IMR-90 (cell line): ENCODE data around the gene C22orf39. TPM values are rescaled to one million over a fixed set of nuclear protein-coding genes. Genes with fewer than 3 reads are reported as not detected.

Source experiments
- ATAC-seq: fragments of 200-7000 bp; cut with Tn5 transposase; 2 replicates; pipeline ENCODE4 v1.9.1; 2020; ENCODE audit warnings: low read depth, mild to moderate bottlenecking, moderate library complexity
- BruUV-seq: library from RNA; stranded (reverse); fragments of 400-500 nt; replicated peaks from 2 replicates; lab custom pipeline; 2021; lab: Mats Ljungman, UMichigan
- CTCF ChIA-PET: fragments of 300-600 bp; formaldehyde crosslinking; extraction: SDS; loops from one replicate; lab custom pipeline; 2021; ENCODE audit warnings: antibody characterized with exemption; lab: Yijun Ruan, JAX
- POLR2A ChIA-PET: fragments of 300-600 bp; sonication (Branson Sonifier 250); formaldehyde crosslinking; loops from one replicate; lab custom pipeline; 2022; ENCODE audit warnings: antibody characterized with exemption; ENCODE audit not compliant: unreplicated experiment; lab: Charles Lee
- DNase-seq: peaks from one replicate; pipeline ENCODE4 v3.0.0; 2013
- H2AFZ ChIP-seq: replicated peaks from 2 replicates; pipeline ENCODE3; 2013; ENCODE audit warnings: low read length, mild to moderate bottlenecking; ENCODE audit not compliant: poor library complexity
- H2AK5ac ChIP-seq: 2 replicates; pipeline ENCODE4 v1.6.1; 2013; ENCODE audit warnings: low read depth, low read length, inconsistent platforms
- H2AK9ac ChIP-seq: replicated peaks from 2 replicates; pipeline ENCODE3; 2013; ENCODE audit warnings: mild to moderate bottlenecking, low read depth, low read length, moderate library complexity; ENCODE audit not compliant: poor library complexity
- H2BK120ac ChIP-seq: 2 replicates; pipeline ENCODE4 v1.6.1; 2013; ENCODE audit warnings: low read depth, low read length, inconsistent platforms
- H2BK15ac ChIP-seq: 3 replicates; pipeline ENCODE4 v1.6.1; 2013; ENCODE audit warnings: low read depth, low read length, inconsistent platforms
- H2BK20ac ChIP-seq: 2 replicates; pipeline ENCODE4 v1.6.1; 2013; ENCODE audit warnings: low read depth, mild to moderate bottlenecking, inconsistent platforms, low read length, moderate library complexity
- H2BK5ac ChIP-seq: 2 replicates; pipeline ENCODE4 v1.6.1; 2013; ENCODE audit warnings: mild to moderate bottlenecking, low read depth, low read length, inconsistent platforms; ENCODE audit not compliant: poor library complexity, severe bottlenecking
- H3K14ac ChIP-seq: replicated peaks from 2 replicates; pipeline ENCODE4 v1.6.1; 2013; ENCODE audit warnings: low read depth, low read length, inconsistent platforms
- H3K18ac ChIP-seq: 2 replicates; pipeline ENCODE4 v1.6.1; 2013; ENCODE audit warnings: low read depth, low read length, control low read depth
- H3K23ac ChIP-seq: 2 replicates; pipeline ENCODE4 v1.6.1; 2013; ENCODE audit warnings: low read depth, low read length, inconsistent platforms
- H3K27ac ChIP-seq: 2 replicates; pipeline ENCODE4 v1.5.1; 2013; ENCODE audit warnings: mild to moderate bottlenecking, control low read depth, low read length; ENCODE audit not compliant: insufficient read depth
- H3K27me3 ChIP-seq: 2 replicates; pipeline ENCODE4 v1.6.1; 2013; ENCODE audit warnings: low read length; ENCODE audit not compliant: control insufficient read depth, insufficient read depth
- H3K36me3 ChIP-seq: 2 replicates; pipeline ENCODE4 v1.6.1; 2013; ENCODE audit warnings: low read length, mixed read lengths; ENCODE audit not compliant: control insufficient read depth, insufficient read depth
- H3K4ac ChIP-seq: 2 replicates; pipeline ENCODE4 v1.6.1; 2013; ENCODE audit warnings: low read depth, low read length, inconsistent platforms
- H3K4me1 ChIP-seq: 2 replicates; pipeline ENCODE4 v1.6.1; 2013; ENCODE audit warnings: low read length, mixed read lengths; ENCODE audit not compliant: control insufficient read depth, insufficient read depth
- H3K4me2 ChIP-seq: 2 replicates; pipeline ENCODE4 v1.6.1; 2013; ENCODE audit warnings: low read depth, mild to moderate bottlenecking, control low read depth, low read length, moderate library complexity
- H3K4me3 ChIP-seq: 2 replicates; pipeline ENCODE4 v1.5.1; 2013; ENCODE audit warnings: low read depth, mild to moderate bottlenecking, control low read depth, low read length, moderate library complexity; ENCODE audit not compliant: insufficient read depth
- H3K56ac ChIP-seq: 2 replicates; pipeline ENCODE4 v1.6.1; 2013; ENCODE audit warnings: low read length, inconsistent platforms; ENCODE audit not compliant: insufficient read depth; ENCODE audit errors: extremely low read depth
- H3K79me1 ChIP-seq, 2 experiments: 2 replicates each; pipeline ENCODE4 v1.6.1; 2013; ENCODE audit warnings: low read length in 2 of 2, inconsistent platforms in 1 of 2, low read depth in 1 of 2
- H3K9ac ChIP-seq: 2 replicates; pipeline ENCODE4 v1.6.1; 2013; ENCODE audit warnings: low read depth, low read length, control low read depth
- H3K9me1 ChIP-seq: 2 replicates; pipeline ENCODE4 v1.6.1; 2013; ENCODE audit warnings: low read length, inconsistent platforms; ENCODE audit not compliant: insufficient read depth
- H3K9me3 ChIP-seq: 2 replicates; pipeline ENCODE4 v1.6.1; 2013; ENCODE audit warnings: low read length; ENCODE audit not compliant: control insufficient read depth, insufficient read depth
- H4K20me1 ChIP-seq: 2 replicates; pipeline ENCODE4 v1.6.1; 2013; ENCODE audit warnings: low read length, inconsistent platforms; ENCODE audit not compliant: insufficient read depth
- H4K5ac ChIP-seq: 2 replicates; pipeline ENCODE4 v1.6.1; 2013; ENCODE audit warnings: mild to moderate bottlenecking, low read depth, low read length, control low read depth
- H4K8ac ChIP-seq, 2 experiments: 2 replicates each; pipeline ENCODE4 v1.6.1; 2013; ENCODE audit warnings: low read depth in 2 of 2, low read length in 2 of 2, control low read depth in 1 of 2, inconsistent platforms in 1 of 2
- H4K91ac ChIP-seq: 2 replicates; pipeline ENCODE4 v1.6.1; 2013; ENCODE audit warnings: low read depth, low read length, inconsistent platforms; ENCODE audit not compliant: insufficient read depth
- BHLHE40 ChIP-seq: fragments of 150-350 bp; IDR thresholded peaks from 2 replicates; pipeline ENCODE4 v1.6.1; 2016; ENCODE audit warnings: mild to moderate bottlenecking, low read depth, low read length
- CEBPB ChIP-seq: IDR thresholded peaks from 2 replicates; pipeline ENCODE4 v1.6.1; 2012; ENCODE audit warnings: low read depth, low read length, improper control_type of control experiment
- CHD1 ChIP-seq: IDR thresholded peaks from 2 replicates; pipeline ENCODE4 v1.6.1; 2012; ENCODE audit warnings: low read depth, low read length, improper control_type of control experiment
- CTCF ChIP-seq: conservative IDR thresholded peaks from 2 replicates; pipeline ENCODE4 v1.5.1; 2012; ENCODE audit warnings: mild to moderate bottlenecking, low read depth, low read length, improper control_type of control experiment
- ELK1 ChIP-seq: fragments of 150-350 bp; IDR thresholded peaks from 2 replicates; pipeline ENCODE4 v1.6.1; 2016; ENCODE audit warnings: low read depth, mild to moderate bottlenecking, low read length, moderate library complexity, borderline replicate concordance
- FOS ChIP-seq: fragments of 150-350 bp; IDR thresholded peaks from 2 replicates; pipeline ENCODE4 v1.6.1; 2016; ENCODE audit warnings: low read depth, low read length
- MAFK ChIP-seq: IDR thresholded peaks from 2 replicates; pipeline ENCODE4 v1.6.1; 2012; ENCODE audit warnings: low read depth, low read length, improper control_type of control experiment
- MAZ ChIP-seq: IDR thresholded peaks from 2 replicates; pipeline ENCODE4 v1.6.1; 2012; ENCODE audit warnings: low read depth, mild to moderate bottlenecking, low read length, improper control_type of control experiment, moderate library complexity, borderline replicate concordance
- NFE2L2 ChIP-seq: fragments of 150-350 bp; IDR thresholded peaks from 2 replicates; pipeline ENCODE4 v1.6.1; 2016; ENCODE audit warnings: low read depth, mild to moderate bottlenecking, low read length
- POLR2A ChIP-seq: IDR thresholded peaks from 2 replicates; pipeline ENCODE4 v1.6.1; 2012; ENCODE audit warnings: mild to moderate bottlenecking, low read depth, low read length
- RAD21 ChIP-seq: IDR thresholded peaks from 2 replicates; pipeline ENCODE4 v1.6.1; 2012; ENCODE audit warnings: low read length, improper control_type of control experiment
- RCOR1 ChIP-seq: IDR thresholded peaks from 2 replicates; pipeline ENCODE4 v1.6.1; 2012; ENCODE audit warnings: mild to moderate bottlenecking, low read length, improper control_type of control experiment; ENCODE audit not compliant: insufficient replicate concordance
- RFX5 ChIP-seq: IDR thresholded peaks from 2 replicates; pipeline ENCODE4 v1.8.0; 2012; ENCODE audit warnings: low read depth, mild to moderate bottlenecking, low read length, moderate library complexity
- SMC3 ChIP-seq: fragments of 150-350 bp; IDR thresholded peaks from 2 replicates; pipeline ENCODE4 v1.6.1; 2016; ENCODE audit warnings: low read depth, mild to moderate bottlenecking, antibody characterized with exemption, low read length, moderate library complexity
- USF2 ChIP-seq: fragments of 150-350 bp; IDR thresholded peaks from 2 replicates; pipeline ENCODE4 v1.6.1; 2017; ENCODE audit warnings: mild to moderate bottlenecking, antibody characterized with exemption, low read length, low read depth
- WGBS, 2 experiments: methylation state at CpG; one replicate each; pipeline versions ENCODE4 v1.1.5 to v1.1.7; 2013; ENCODE audit warnings: missing lambda C conversion rate in 2 of 2; ENCODE audit not compliant: insufficient read length in 1 of 2; ENCODE audit errors: extremely low coverage in 2 of 2; 5-methylcytosine and 5-hydroxymethylcytosine counted together
- dilution Hi-C: fragments of 300-500 bp; cut with HindIII; formaldehyde crosslinking; loops from one replicate; pipeline ENCODE4 v1.14.3; 2018; ENCODE audit warnings: low sequenced_read_pairs; ENCODE audit not compliant: unreplicated experiment
- in situ Hi-C: fragments of 300-500 bp; cut with MboI; formaldehyde crosslinking; loops from 3 replicates; pipeline ENCODE4 v1.14.3; 2019; ENCODE audit warnings: low sequenced_read_pairs, inconsistent platforms, mixed read lengths
- intact Hi-C: fragments of 100-400 bp; cut with micrococcal nuclease; formaldehyde crosslinking; loops from 2 replicates; pipeline ENCODE4 v1.10.0; 2022
- polyA plus RNA-seq, 3 experiments: library from polyadenylated mRNA; depleted of rRNA; stranded (reverse); fragments of >200 nt; gene quantifications; 2 replicates each; pipeline ENCODE4 v1.2.3, GENCODE V29; 2012; ENCODE audit warnings: low replicate concordance in 1 of 3
- total RNA-seq: library from RNA; depleted of rRNA; stranded (reverse); fragments of >200 nt; gene quantifications from 2 replicates; pipeline ENCODE4 v1.2.3, GENCODE V29; 2012

C22orf39 gene
- total and polyA plus RNA-seq, 2 of the 4 experiments (the other 2 are of a cell fraction) = 8.2 to 8.9 TPM

- H3K4me2 ChIP-seq = peak within 1 kb of the TSS; percentile 99
- H3K4ac ChIP-seq = peak within 1 kb of the TSS; percentile 92
- H3K27me3 ChIP-seq = no peaks in the 10 kb centered on the region
- H3K4me1 ChIP-seq = peaks cover 2% of the 10 kb centered on the region
- H4K5ac ChIP-seq = peak within 1 kb of the TSS; percentile 90
- peak within 1 kb of the TSS; percentile 86 for H2AK9ac ChIP-seq
- peak within 1 kb of the TSS; percentile 83 for H2AK5ac ChIP-seq
- intact Hi-C loops (loop anchor here (2.0 to 5.0 kb wide), 3 partner anchors 153 to 300 kb away; partner anchors contain the start of genes CLTCL1 and SLC25A1), dilution Hi-C loops (no loop called here), in situ Hi-C loops (no loop called here)
- BruUV-seq = no TSS peak
- H3K18ac ChIP-seq = peak within 1 kb of the TSS; percentile 93
- ChIA-PET POLR2A (no interaction called here), CTCF (interaction anchor here (1.2 kb wide), 1 partner anchor 150 kb away, joined by 3 read pairs; no protein-coding TSS in a partner anchor)
- peak within 1 kb of the TSS; percentile 99 for H4K91ac ChIP-seq
- H3K56ac ChIP-seq = peak within 1 kb of the TSS; percentile 100
- peak; percentile 81 for DNase-seq
- H2AFZ ChIP-seq = peak within 1 kb of the TSS; percentile 97
- H3K14ac ChIP-seq = peak within 1 kb of the TSS; percentile 90
- H4K20me1 ChIP-seq = peaks cover 26% of the 10 kb centered on the region
- WGBS, 2 experiments = 0% methylated on average over 24 of the region's 42 CpGs; no CpG with 5 or more reads in 1 of the 2 experiments
- H2BK20ac ChIP-seq = peak within 1 kb of the TSS; percentile 97
- H3K23ac ChIP-seq = peak within 1 kb of the TSS; percentile 97
- peak within 1 kb of the TSS; percentile 95 for H3K27ac ChIP-seq
- peak within 1 kb of the TSS; percentile 87 for H3K4me3 ChIP-seq
- peaks cover 12% of the 10 kb centered on the region for H3K36me3 ChIP-seq
- peak within 1 kb of the TSS; percentile 98 for H2BK15ac ChIP-seq
- H2BK5ac ChIP-seq = peak within 1 kb of the TSS; percentile 97
- peak within 1 kb of the TSS; percentile 95 for H3K9ac ChIP-seq
- peak within 1 kb of the TSS; percentile 76 to 100 for H4K8ac ChIP-seq
- H3K9me3 ChIP-seq = no peaks in the 10 kb centered on the region
- peak within 1 kb of the TSS; percentile 98 for H2BK120ac ChIP-seq
- no peaks in the 10 kb centered on the region; the same call in 1 of the 2 replicates for H3K9me1 ChIP-seq
- peak; percentile 67 for ATAC-seq
- H3K79me1 ChIP-seq = peaks cover 24 to 53% of the 10 kb centered on the region in 2 experiments; a peak in 3 of 4 replicates
- peak; percentile 69 for TF ChIP-seq POLR2A
- no peak for TF ChIP-seq RCOR1
- TF ChIP-seq SMC3 = no peak
- TF ChIP-seq NFE2L2 = peak; percentile 26; the same call in 1 of the 2 replicates
- no peak for TF ChIP-seq MAFK
- TF ChIP-seq ELK1 = peak; percentile 42; the same call in 1 of the 2 replicates
- peak; percentile 98 for TF ChIP-seq BHLHE40
- no peak for TF ChIP-seq FOS
- TF ChIP-seq CEBPB = no peak
- no peak for TF ChIP-seq CTCF
- TF ChIP-seq USF2 = no peak
- TF ChIP-seq CHD1 = peak; percentile 98; the same call in 1 of the 2 replicates
- no peak for TF ChIP-seq MAZ
- TF ChIP-seq RFX5 = no peak
- no peak for TF ChIP-seq RAD21
These were observed 31.4 kb upstream of the C22orf39 start, which contains the start of gene UFD1 for GRCh38 chr22:19478901-19479354. Gene UFD1 (minus strand): TSS chr22:19479193. CDS start chr22:19479085, 108 bp downstream.
